ENCODE results near the gene UBR4.

GRCh38 chr1:19096990-19097389, 113.1 kb downstream of the UBR4 start:
- TF ChIP-seq POLR2A (IDR thresholded peaks at IDR 0.05; ENCODE audit: control extremely low read depth in 1 of 2, low read depth in 2 of 2, low read length in 2 of 2) (no peak), EZH2 (IDR thresholded peaks at IDR 0.05; ENCODE audit: low read depth, low read length, severe bottlenecking) (no peak), POLR2AphosphoS5 (IDR thresholded peaks at IDR 0.05; ENCODE audit: low read depth, low read length) (no peak), JUN (IDR thresholded peaks at IDR 0.05; ENCODE audit: low read depth, low read length) (no peak), RAD21 (IDR thresholded peaks at IDR 0.05 in 1 of 2, conservative IDR thresholded peaks at IDR 0.05 in 1 of 2; ENCODE audit: low read depth in 2 of 2, low read length in 2 of 2) (no peak), SIN3A (conservative IDR thresholded peaks at IDR 0.05 in 1 of 2, IDR thresholded peaks at IDR 0.05 in 1 of 2; ENCODE audit: low read depth in 1 of 2, low read length in 2 of 2) (no peak), ZNF274 (IDR thresholded peaks at IDR 0.05; ENCODE audit: borderline replicate concordance, extremely low read depth, low read length) (no peak), YY1 (IDR thresholded peaks at IDR 0.05; ENCODE audit: low read depth, low read length) (no peak), RXRA (IDR thresholded peaks at IDR 0.05; ENCODE audit: insufficient read depth, low read depth, low read length) (no peak), GTF2F1 (IDR thresholded peaks at IDR 0.05; ENCODE audit: borderline replicate concordance, low read depth, low read length) (no peak), JUND (IDR thresholded peaks at IDR 0.05; ENCODE audit: low read length) (no peak)
- TF ChIP-seq, protein P1, sequence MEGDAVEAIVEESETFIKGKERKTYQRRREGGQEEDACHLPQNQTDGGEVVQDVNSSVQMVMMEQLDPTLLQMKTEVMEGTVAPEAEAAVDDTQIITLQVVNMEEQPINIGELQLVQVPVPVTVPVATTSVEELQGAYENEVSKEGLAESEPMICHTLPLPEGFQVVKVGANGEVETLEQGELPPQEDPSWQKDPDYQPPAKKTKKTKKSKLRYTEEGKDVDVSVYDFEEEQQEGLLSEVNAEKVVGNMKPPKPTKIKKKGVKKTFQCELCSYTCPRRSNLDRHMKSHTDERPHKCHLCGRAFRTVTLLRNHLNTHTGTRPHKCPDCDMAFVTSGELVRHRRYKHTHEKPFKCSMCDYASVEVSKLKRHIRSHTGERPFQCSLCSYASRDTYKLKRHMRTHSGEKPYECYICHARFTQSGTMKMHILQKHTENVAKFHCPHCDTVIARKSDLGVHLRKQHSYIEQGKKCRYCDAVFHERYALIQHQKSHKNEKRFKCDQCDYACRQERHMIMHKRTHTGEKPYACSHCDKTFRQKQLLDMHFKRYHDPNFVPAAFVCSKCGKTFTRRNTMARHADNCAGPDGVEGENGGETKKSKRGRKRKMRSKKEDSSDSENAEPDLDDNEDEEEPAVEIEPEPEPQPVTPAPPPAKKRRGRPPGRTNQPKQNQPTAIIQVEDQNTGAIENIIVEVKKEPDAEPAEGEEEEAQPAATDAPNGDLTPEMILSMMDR (IDR thresholded peaks at IDR 0.05; ENCODE audit: control extremely low read depth in 1 of 3, insufficient read depth in 1 of 3, low read depth in 1 of 3, low read length in 3 of 3) = no peak
- TF ChIP-seq, protein P2, sequence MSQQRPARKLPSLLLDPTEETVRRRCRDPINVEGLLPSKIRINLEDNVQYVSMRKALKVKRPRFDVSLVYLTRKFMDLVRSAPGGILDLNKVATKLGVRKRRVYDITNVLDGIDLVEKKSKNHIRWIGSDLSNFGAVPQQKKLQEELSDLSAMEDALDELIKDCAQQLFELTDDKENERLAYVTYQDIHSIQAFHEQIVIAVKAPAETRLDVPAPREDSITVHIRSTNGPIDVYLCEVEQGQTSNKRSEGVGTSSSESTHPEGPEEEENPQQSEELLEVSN (IDR thresholded peaks at IDR 0.05) = no peak
